ENCODE measurements around the gene CACNA1C.

GRCh38 chr12:2095878-2096277 is 43.1 kb downstream of the CACNA1C start:
- TF ChIP-seq CTCF (IDR thresholded peaks at IDR 0.05; ENCODE audit: low read depth, low read length, poor library complexity, severe bottlenecking) (no peak), EZH2phosphoT487 (IDR thresholded peaks at IDR 0.05; ENCODE audit: borderline replicate concordance, low read length) (no peak)

All from DOHH2 (cell line).